Measurements from ENCODE around the gene ZPBP2.
A peak's percentile ranks its signal among the peaks of the same experiment; 100 is the strongest.
"Not testable (repeated sequence)": the region's sequence is repeated elsewhere in the genome, so short reads cannot be mapped to it uniquely, and the experiment has no call there.

The ZPBP2 gene

GRCh38 chr17:39867880-39868553 is at the start of gene ZPBP2:
TSS of gene ZPBP2 (plus strand) at chr17:39868202. CDS start at chr17:39868355, 153 bp downstream.
- peak; percentile 63 for DNase-seq

GRCh38 chr17:39818358-39819000 is 49.5 kb upstream of the ZPBP2 start:
- DNase-seq = no peak

GRCh38 chr17:39820541-39820940 is 47.5 kb upstream of the ZPBP2 start:
- no peak for DNase-seq

GRCh38 chr17:39820987-39821386 is 47.0 kb upstream of the ZPBP2 start:
- DNase-seq = no peak

- no peak for DNase-seq
Measured at GRCh38 chr17:39822051-39822451, 46.0 kb upstream of the ZPBP2 start.

GRCh38 chr17:39823407-39824054 is 44.5 kb upstream of the ZPBP2 start:
- DNase-seq = no peak

GRCh38 chr17:39826334-39826733 is 41.7 kb upstream of the ZPBP2 start:
- no peak for DNase-seq

GRCh38 chr17:39828443-39828842 is 39.6 kb upstream of the ZPBP2 start:
- no peak for DNase-seq

GRCh38 chr17:39831588-39831987 is 36.4 kb upstream of the ZPBP2 start:
- DNase-seq = no peak

GRCh38 chr17:39834017-39834416 is 34.0 kb upstream of the ZPBP2 start:
- no peak for DNase-seq

GRCh38 chr17:39835038-39835786 is 32.8 kb upstream of the ZPBP2 start:
- no peak for DNase-seq

- DNase-seq = no peak
Measured at GRCh38 chr17:39836117-39836516, 31.9 kb upstream of the ZPBP2 start.

GRCh38 chr17:39838057-39838456 is 29.9 kb upstream of the ZPBP2 start:
- no peak for DNase-seq

GRCh38 chr17:39838784-39839183 is 29.2 kb upstream of the ZPBP2 start:
- no peak for DNase-seq

- no peak for DNase-seq
Measured at GRCh38 chr17:39841134-39841683, 26.8 kb upstream of the ZPBP2 start.

GRCh38 chr17:39845052-39845846 is 22.8 kb upstream of the ZPBP2 start:
- no peak for DNase-seq

- DNase-seq = no peak
Measured at GRCh38 chr17:39846205-39846604, 21.8 kb upstream of the ZPBP2 start.

GRCh38 chr17:39848600-39848999 is 19.4 kb upstream of the ZPBP2 start:
- DNase-seq = peak; percentile 51

GRCh38 chr17:39850186-39850585 is 17.8 kb upstream of the ZPBP2 start:
- not testable (repeated sequence) for DNase-seq

- DNase-seq = no peak
Measured at GRCh38 chr17:39852239-39852638, 15.8 kb upstream of the ZPBP2 start.

- no peak for DNase-seq
Measured at GRCh38 chr17:39854909-39855308, 13.1 kb upstream of the ZPBP2 start.

Data from CD4-positive, alpha-beta T cell treated with Interleukin-6 for 4 hours (primary cell).